ENCODE measurements around the gene INCENP.

GRCh38 chr11:62169448-62169847 is 45.6 kb downstream of the INCENP start:
- TF ChIP-seq POLR2AphosphoS5 (IDR thresholded peaks at IDR 0.05), result no peak
- TF ChIP-seq, protein P1, sequence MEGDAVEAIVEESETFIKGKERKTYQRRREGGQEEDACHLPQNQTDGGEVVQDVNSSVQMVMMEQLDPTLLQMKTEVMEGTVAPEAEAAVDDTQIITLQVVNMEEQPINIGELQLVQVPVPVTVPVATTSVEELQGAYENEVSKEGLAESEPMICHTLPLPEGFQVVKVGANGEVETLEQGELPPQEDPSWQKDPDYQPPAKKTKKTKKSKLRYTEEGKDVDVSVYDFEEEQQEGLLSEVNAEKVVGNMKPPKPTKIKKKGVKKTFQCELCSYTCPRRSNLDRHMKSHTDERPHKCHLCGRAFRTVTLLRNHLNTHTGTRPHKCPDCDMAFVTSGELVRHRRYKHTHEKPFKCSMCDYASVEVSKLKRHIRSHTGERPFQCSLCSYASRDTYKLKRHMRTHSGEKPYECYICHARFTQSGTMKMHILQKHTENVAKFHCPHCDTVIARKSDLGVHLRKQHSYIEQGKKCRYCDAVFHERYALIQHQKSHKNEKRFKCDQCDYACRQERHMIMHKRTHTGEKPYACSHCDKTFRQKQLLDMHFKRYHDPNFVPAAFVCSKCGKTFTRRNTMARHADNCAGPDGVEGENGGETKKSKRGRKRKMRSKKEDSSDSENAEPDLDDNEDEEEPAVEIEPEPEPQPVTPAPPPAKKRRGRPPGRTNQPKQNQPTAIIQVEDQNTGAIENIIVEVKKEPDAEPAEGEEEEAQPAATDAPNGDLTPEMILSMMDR (IDR thresholded peaks at IDR 0.05; ENCODE audit: poor library complexity, severe bottlenecking), result no peak
- no peak for TF ChIP-seq RAD21 (conservative IDR thresholded peaks at IDR 0.05)
